Sigmoid colon (tissue), 4 donors: ENCODE measurements around the gene KAT2B.
A peak's percentile ranks its signal among the peaks of the same experiment; 100 is the strongest.

Source experiments
- POLR2A ChIP-seq, 2 donors: fragments of 450-650 bp; IDR thresholded peaks; one replicate each; pipeline ENCODE4 v1.6.1; 2016; ENCODE audit warnings: antibody characterized with exemption in 2 of 2, mild to moderate bottlenecking in 2 of 2, moderate library complexity in 2 of 2
- POLR2AphosphoS5 ChIP-seq, 4 donors: sonication (generic); formaldehyde crosslinking; IDR thresholded peaks; one replicate each; pipeline ENCODE4 v1.6.1; 2017; ENCODE audit warnings: antibody characterized with exemption in 4 of 4
- TF ChIP-seq, protein P1 (sequence below), 4 experiments: fragments of 450-650 bp in 3 of 4; fragments of 200-600 bp in 1 of 4; IDR thresholded peaks; one replicate each; pipeline ENCODE4 v1.5.1; 2016 to 2019; ENCODE audit warnings: antibody characterized with exemption in 4 of 4, mild to moderate bottlenecking in 3 of 4, moderate library complexity in 2 of 4

DNA sequence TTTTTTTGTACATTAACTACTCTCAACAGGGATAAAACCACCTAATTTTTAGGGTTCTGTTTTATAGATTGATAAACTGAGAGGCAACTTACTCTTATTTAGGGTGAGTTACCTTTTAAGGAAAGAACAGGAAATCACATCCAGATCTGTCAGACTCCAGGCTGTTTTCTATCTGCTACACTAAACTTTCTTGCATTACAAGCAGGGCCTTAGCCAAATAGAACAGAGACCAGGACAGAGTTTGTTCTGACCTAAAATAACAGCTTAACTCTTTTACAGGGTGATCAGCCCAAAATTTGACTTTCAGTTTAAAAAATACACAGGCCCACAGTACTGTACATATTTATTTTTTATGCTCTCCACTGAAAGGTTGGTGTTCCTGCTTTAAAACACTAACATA, 107.1 kb downstream of the KAT2B start:
- TF ChIP-seq, protein P1, sequence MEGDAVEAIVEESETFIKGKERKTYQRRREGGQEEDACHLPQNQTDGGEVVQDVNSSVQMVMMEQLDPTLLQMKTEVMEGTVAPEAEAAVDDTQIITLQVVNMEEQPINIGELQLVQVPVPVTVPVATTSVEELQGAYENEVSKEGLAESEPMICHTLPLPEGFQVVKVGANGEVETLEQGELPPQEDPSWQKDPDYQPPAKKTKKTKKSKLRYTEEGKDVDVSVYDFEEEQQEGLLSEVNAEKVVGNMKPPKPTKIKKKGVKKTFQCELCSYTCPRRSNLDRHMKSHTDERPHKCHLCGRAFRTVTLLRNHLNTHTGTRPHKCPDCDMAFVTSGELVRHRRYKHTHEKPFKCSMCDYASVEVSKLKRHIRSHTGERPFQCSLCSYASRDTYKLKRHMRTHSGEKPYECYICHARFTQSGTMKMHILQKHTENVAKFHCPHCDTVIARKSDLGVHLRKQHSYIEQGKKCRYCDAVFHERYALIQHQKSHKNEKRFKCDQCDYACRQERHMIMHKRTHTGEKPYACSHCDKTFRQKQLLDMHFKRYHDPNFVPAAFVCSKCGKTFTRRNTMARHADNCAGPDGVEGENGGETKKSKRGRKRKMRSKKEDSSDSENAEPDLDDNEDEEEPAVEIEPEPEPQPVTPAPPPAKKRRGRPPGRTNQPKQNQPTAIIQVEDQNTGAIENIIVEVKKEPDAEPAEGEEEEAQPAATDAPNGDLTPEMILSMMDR (IDR thresholded peaks at IDR 0.05): no peak
- TF ChIP-seq POLR2A (IDR thresholded peaks at IDR 0.05): no peak
- peak in 1 of 4 donors; percentile 34 for TF ChIP-seq POLR2AphosphoS5 (IDR thresholded peaks at IDR 0.05)
